K562 (cell line): ENCODE data around the gene XRCC3. TPM values are rescaled to one million over a fixed set of nuclear protein-coding genes. Genes with fewer than 3 reads are reported as not detected.

Experiments used
- ATAC-seq: fragments of 200-7000 bp; cut with Tn5 transposase; 3 replicates; pipeline ENCODE4 v1.9.1; 2020; ENCODE audit warnings: moderate library complexity
- BruUV-seq: library from RNA; stranded (reverse); fragments of 400-500 nt; replicated peaks from 2 replicates; lab custom pipeline; 2021; lab: Mats Ljungman, UMichigan
- CTCF ChIA-PET: fragments of 300-600 bp; formaldehyde crosslinking; extraction: SDS; loops from one replicate; lab custom pipeline; 2021; ENCODE audit warnings: low intra/inter-chr PET ratio; lab: Yijun Ruan, JAX
- POLR2A ChIA-PET: fragments of 300-600, 350-650 bp; sonication (Branson Sonifier 250); formaldehyde crosslinking; extraction: SDS; loops from one replicate; lab custom pipeline; 2021; ENCODE audit warnings: antibody characterized with exemption, inconsistent platforms; lab: Yijun Ruan, JAX
- DNase-seq, 4 experiments: peaks; one replicate each; pipeline versions ENCODE4 v3.0.0 to v3.0.0-alpha.2; 2011 to 2018; ENCODE audit warnings: low spot score in 3 of 4, mixed read lengths in 3 of 4; ENCODE audit errors: extremely low read depth in 1 of 4
- FAIRE-seq: peaks from 2 replicates; lab custom pipeline; 2011; peaks lifted over from hg19 to GRCh38; lab: Jason Lieb, UNC
- H2AFZ ChIP-seq: 2 replicates; pipeline ENCODE4 v1.6.0; 2011; ENCODE audit warnings: low read depth, low read length, control low read depth, inconsistent platforms
- H3K27ac ChIP-seq: fragments of 200-600 bp; 3 replicates; pipeline ENCODE4 v1.8.0; 2011; ENCODE audit warnings: low read depth, mild to moderate bottlenecking, control low read depth, inconsistent platforms, low read length, moderate library complexity, mixed read lengths; ENCODE audit errors: extremely low read depth
- H3K27me3 ChIP-seq, 2 experiments: fragments of 300-600 bp in 1 of 2; 2 replicates in 1 of 2; 3 replicates in 1 of 2; pipeline versions ENCODE4 v1.6.0 to v1.8.0; 2011; ENCODE audit warnings: inconsistent platforms in 2 of 2, low read length in 2 of 2, mild to moderate bottlenecking in 1 of 2, mixed read lengths in 1 of 2, moderate library complexity in 1 of 2; ENCODE audit not compliant: control insufficient read depth in 2 of 2, insufficient read depth in 2 of 2
- H3K36me3 ChIP-seq: fragments of 300-600 bp; 3 replicates; pipeline ENCODE4 v1.8.0; 2011; ENCODE audit warnings: mild to moderate bottlenecking, low read length, inconsistent platforms; ENCODE audit not compliant: control insufficient read depth, insufficient read depth
- H3K4me1 ChIP-seq, 2 experiments: fragments of 200-600 bp in 1 of 2; replicated peaks in 1 of 2; 2 replicates in 1 of 2; 3 replicates in 1 of 2; pipeline versions ENCODE4 v1.5.1 to v1.8.0; 2011; ENCODE audit warnings: inconsistent platforms in 2 of 2, low read length in 2 of 2, mild to moderate bottlenecking in 1 of 2, mixed read lengths in 1 of 2, moderate library complexity in 1 of 2; ENCODE audit not compliant: control insufficient read depth in 2 of 2, insufficient read depth in 2 of 2
- H3K4me2 ChIP-seq: 2 replicates; pipeline ENCODE4 v1.6.1; 2011; ENCODE audit warnings: low read length, control low read depth, inconsistent platforms, mixed read lengths; ENCODE audit not compliant: insufficient read depth
- H3K4me3 ChIP-seq: fragments of 200-600 bp; sonication (generic), shearing (Covaris generic); 2 replicates; pipeline ENCODE4 v1.5.1; 2016; ENCODE audit warnings: control low read depth, inconsistent platforms
- H3K79me2 ChIP-seq: fragments of 200-600 bp; 3 replicates; pipeline ENCODE4 v1.8.0; 2011; ENCODE audit warnings: low read length, inconsistent platforms; ENCODE audit not compliant: control insufficient read depth, insufficient read depth
- H3K9ac ChIP-seq, 2 experiments: 2 replicates each; pipeline versions ENCODE4 v1.6.0 to v1.6.1; 2011; ENCODE audit warnings: low read depth in 2 of 2, low read length in 2 of 2, control low read depth in 1 of 2, inconsistent platforms in 1 of 2, mild to moderate bottlenecking in 1 of 2, mixed read lengths in 1 of 2; ENCODE audit not compliant: insufficient read depth in 1 of 2
- H3K9me1 ChIP-seq: one replicate; pipeline ENCODE4 v1.6.0; 2011; ENCODE audit warnings: inconsistent platforms, mild to moderate bottlenecking, low read length, moderate library complexity; ENCODE audit not compliant: control insufficient read depth, insufficient read depth
- H3K9me3 ChIP-seq: replicated peaks from 2 replicates; pipeline ENCODE4 v1.5.1; 2011; ENCODE audit warnings: low read depth, low read length, inconsistent platforms; ENCODE audit not compliant: control insufficient read depth, insufficient read depth
- H4K20me1 ChIP-seq: replicated peaks from 2 replicates; pipeline ENCODE4 v1.6.1; 2011; ENCODE audit warnings: low read length, inconsistent platforms, mixed read lengths; ENCODE audit not compliant: control insufficient read depth, insufficient read depth
- MYC ChIP-seq, 2 experiments: fragments of 250-450 bp in 1 of 2; sonication (Bioruptor Pico) in 1 of 2; IDR thresholded peaks; 2 replicates each; pipeline versions ENCODE4 v1.5.1 to v1.6.1; 2012 to 2021; ENCODE audit warnings: low read depth in 2 of 2, borderline replicate concordance in 1 of 2, improper control_type of control experiment in 1 of 2, low read length in 1 of 2, mild to moderate bottlenecking in 1 of 2, moderate library complexity in 1 of 2
- SMAD3 ChIP-seq: fragments of 450-650 bp; formaldehyde crosslinking; conservative IDR thresholded peaks from 2 replicates; pipeline ENCODE4 v1.4.0; 2020; ENCODE audit warnings: mild to moderate bottlenecking
- ZNF561 ChIP-seq: fragments of 450-650 bp; formaldehyde crosslinking; conservative IDR thresholded peaks from 2 replicates; pipeline ENCODE4 v1.4.0; 2020; ENCODE audit warnings: mild to moderate bottlenecking, moderate library complexity
- WGBS: fragments of 100-300 bp; shearing (Covaris generic); methylation state at CpG from one replicate; pipeline ENCODE4 v1.1.6; 2016; ENCODE audit warnings: low coverage, mixed read lengths; ENCODE audit not compliant: insufficient coverage; ENCODE audit errors: missing lambda C conversion rate; 5-methylcytosine and 5-hydroxymethylcytosine counted together
- in situ Hi-C: fragments of 300-500 bp; cut with MboI; formaldehyde crosslinking; loops from 4 replicates; pipeline ENCODE4 v1.15.0; 2018; ENCODE audit warnings: inconsistent platforms, mixed read lengths
- intact Hi-C: fragments of 100-400 bp; cut with micrococcal nuclease; formaldehyde crosslinking; loops from 2 replicates; pipeline ENCODE4 v1.14.2; 2022
- polyA plus RNA-seq, 8 experiments: library from polyadenylated mRNA; depleted of rRNA in 4 of 8; stranded (reverse) in 5 of 8; unstranded in 3 of 8; fragments of >200 nt; fragmentation: Nextera tagmentation in 2 of 8; fragmentation: Illumina TruSeq in 1 of 8; extraction: Ambion mirVana in 2 of 8; extraction: Trizol in 1 of 8; gene quantifications; 2 replicates each; pipeline versions ENCODE4 v1.2.1 to v1.2.3, GENCODE V29; 2011 to 2014; ENCODE audit warnings: inconsistent platforms in 1 of 8, missing spikeins in 1 of 8
- total RNA-seq, 7 experiments: library from RNA; depleted of rRNA in 6 of 7; stranded (reverse); fragments of >200 nt in 6 of 7; fragmentation: Illumina TruSeq in 2 of 7; extraction: Trizol in 2 of 7; gene quantifications; 2 replicates each; pipeline versions ENCODE4 v1.2.1 to v1.2.3, GENCODE V29; 2011 to 2021; ENCODE audit warnings: low replicate concordance in 1 of 7
- TF ChIP-seq, protein P1 (sequence below): fragments of 450-650 bp; IDR thresholded peaks from 2 replicates; pipeline ENCODE4 v1.6.1; 2016

XRCC3 gene
- total and polyA plus RNA-seq, 9 of the 15 experiments (the other 6 are each of a cell fraction or from before 2014, with no cell fraction given) = 0.34 to 59.3 (median 30.3) TPM

- 33% methylated on average over 15 of the region's 17 CpGs for WGBS
- no peak overlapping the region for H2AFZ ChIP-seq
- POLR2A ChIA-PET = no interaction called here
- H3K27me3 ChIP-seq = no peaks in the 10 kb centered on the region
- intact Hi-C loops (no loop called here), in situ Hi-C loops (no loop called here)
- H3K79me2 ChIP-seq = peaks cover 92% of the 10 kb centered on the region
- no peaks in the 10 kb centered on the region for H3K9me3 ChIP-seq
- H3K9ac ChIP-seq = peak overlapping the region; percentile 73 to 92
- no peaks in the 10 kb centered on the region for H3K9me1 ChIP-seq
- ATAC-seq (no peak), DNase-seq (peak in 1 of 4 experiments; percentile 29), FAIRE-seq (peak; percentile 46)
- H3K4me1 ChIP-seq = peaks cover 29 to 57% of the 10 kb centered on the region in 2 experiments; a peak in 4 of 5 replicates
- peaks cover 37% of the 10 kb centered on the region; the same call in 2 of the 3 replicates for H3K36me3 ChIP-seq
- H4K20me1 ChIP-seq = 0 out of 2 replicates have a peak, but pooled peaks cover 5% of the 10 kb centered on the region
- TF ChIP-seq SMAD3 (CRISPR knock-in tag) (no peak), MYC (IDR thresholded peaks at IDR 0.05; ENCODE audit: low read depth, low read length) (0 out of 2 replicates have a peak, but pooled peaks have one; percentile 16), MYC (CRISPR knock-in tag; IDR thresholded peaks at IDR 0.05; ENCODE audit: borderline replicate concordance, low read depth) (no peak), ZNF561 (CRISPR knock-in tag) (no peak)
- TF ChIP-seq, protein P1, sequence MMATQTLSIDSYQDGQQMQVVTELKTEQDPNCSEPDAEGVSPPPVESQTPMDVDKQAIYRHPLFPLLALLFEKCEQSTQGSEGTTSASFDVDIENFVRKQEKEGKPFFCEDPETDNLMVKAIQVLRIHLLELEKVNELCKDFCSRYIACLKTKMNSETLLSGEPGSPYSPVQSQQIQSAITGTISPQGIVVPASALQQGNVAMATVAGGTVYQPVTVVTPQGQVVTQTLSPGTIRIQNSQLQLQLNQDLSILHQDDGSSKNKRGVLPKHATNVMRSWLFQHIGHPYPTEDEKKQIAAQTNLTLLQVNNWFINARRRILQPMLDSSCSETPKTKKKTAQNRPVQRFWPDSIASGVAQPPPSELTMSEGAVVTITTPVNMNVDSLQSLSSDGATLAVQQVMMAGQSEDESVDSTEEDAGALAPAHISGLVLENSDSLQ = peak; percentile 28; the same call in 1 of the 2 replicates
- CTCF ChIA-PET = no interaction called here
- H3K27ac ChIP-seq = peak overlapping the region; percentile 69; the same call in 2 of the 3 replicates
- H3K4me2 ChIP-seq = peak overlapping the region; percentile 71
- BruUV-seq = TSS peak; percentile 70
- peak overlapping the region; percentile 68 for H3K4me3 ChIP-seq
These were observed 1.7 kb upstream of the XRCC3 start for GRCh38 chr14:103716899-103717411.
